Measurements from ENCODE around the gene HP. TPM values are rescaled to one million over a fixed set of nuclear protein-coding genes. Genes with fewer than 3 reads are reported as not detected.
"Not testable (repeated sequence)": the region's sequence is repeated elsewhere in the genome, so short reads cannot be mapped to it uniquely, and the experiment has no call there.

Gene HP
- total RNA-seq, 1 donor from 2014 or later, result 66.8 TPM

DNA sequence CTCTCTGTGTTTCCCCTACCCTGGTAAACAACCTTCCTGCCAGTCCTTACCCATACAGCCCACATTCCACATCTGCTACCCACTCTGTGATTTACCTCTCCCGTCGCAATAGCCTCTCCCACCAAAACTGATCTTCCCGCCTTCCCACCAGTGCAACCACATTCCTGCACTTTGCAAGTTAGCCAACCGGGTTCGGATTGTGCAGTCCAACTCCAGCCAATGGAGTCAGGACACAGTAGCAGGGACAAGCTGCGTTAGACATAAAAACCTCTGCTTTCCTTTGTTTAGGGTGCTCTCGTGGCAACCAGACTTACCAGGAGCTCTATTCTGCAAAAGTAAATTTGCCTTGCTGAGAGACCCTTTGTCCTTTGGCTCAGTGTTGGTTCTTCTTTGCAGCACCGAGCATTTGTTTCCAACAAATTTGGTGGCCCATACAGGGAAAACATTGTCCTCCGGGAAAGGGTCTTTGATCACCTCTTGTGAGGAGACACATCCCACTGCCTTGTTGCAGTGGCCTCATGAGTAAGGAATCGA lies 10.1 kb downstream of the HP start:
- no peaks in the 10 kb centered on the region for H3K9me3 ChIP-seq
- intact Hi-C loops (cut with DNase I), result no loop called here
- H3K36me3 ChIP-seq, result no peaks in the 10 kb centered on the region
- no peak overlapping the region for H3K4me3 ChIP-seq
- no peaks in the 10 kb centered on the region for H3K27me3 ChIP-seq (ENCODE audit: low read depth)
- peaks cover 7% of the 10 kb centered on the region for H3K4me1 ChIP-seq
- TF ChIP-seq CTCF (IDR thresholded peaks at IDR 0.05), result no peak
- no peak overlapping the region for H3K27ac ChIP-seq
- ATAC-seq (no peak), DNase-seq (no peak)

DNA sequence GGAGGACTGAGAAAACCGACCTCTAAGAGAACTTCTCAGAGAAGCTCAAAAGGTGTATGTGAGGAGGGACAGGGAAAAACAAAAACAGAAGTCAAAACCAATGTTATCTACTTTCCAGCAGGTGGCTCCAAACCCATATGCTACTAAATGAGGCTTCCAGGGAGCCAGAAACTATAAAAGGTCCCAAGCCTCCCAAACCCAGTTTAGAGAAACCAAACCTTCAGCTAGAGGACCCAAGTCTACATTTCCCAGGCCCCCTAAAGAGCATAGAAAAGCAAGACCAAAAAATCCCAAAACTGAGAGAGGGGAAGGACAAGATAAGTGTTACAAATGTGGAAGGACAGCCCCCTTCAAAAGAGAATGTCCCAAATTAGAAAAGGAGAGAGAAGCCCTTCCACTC lies 12.4 kb downstream of the HP start:
- Histone ChIP-seq H3K9me3 (no peaks in the 10 kb centered on the region), H3K4me1 (peaks cover 7% of the 10 kb centered on the region), H3K36me3 (no peaks in the 10 kb centered on the region), H3K4me3 (no peak overlapping the region), H3K27me3 (ENCODE audit: low read depth) (no peaks in the 10 kb centered on the region), H3K27ac (no peak overlapping the region)
- DNase-seq (no peak), ATAC-seq (peak in 1 of 2 donors; percentile 69)
- intact Hi-C loops (cut with DNase I), result no loop called here
- peak; percentile 57 for TF ChIP-seq CTCF (IDR thresholded peaks at IDR 0.05)

DNA sequence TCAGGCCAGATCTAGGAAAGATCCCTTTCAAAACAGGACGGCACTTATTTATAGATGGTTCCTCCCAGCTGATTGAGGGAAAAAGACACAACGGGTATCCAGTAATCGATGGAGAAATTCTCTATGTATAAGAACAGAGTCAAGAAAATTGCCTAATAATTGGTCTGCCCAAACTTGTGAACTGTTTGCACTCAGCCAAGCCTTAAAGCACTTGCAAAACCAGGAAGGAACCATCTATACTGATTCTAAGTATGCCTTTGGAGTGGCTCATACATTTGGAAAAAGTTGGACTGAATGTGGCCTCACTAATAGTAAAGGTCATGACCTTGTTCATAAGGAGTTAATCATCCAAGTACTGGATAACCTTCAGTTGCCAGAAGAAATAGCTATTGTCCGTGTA lies 14.6 kb downstream of the HP start:
- peak in 1 of 2 donors; percentile 57 for ATAC-seq
- intact Hi-C loops (cut with DNase I), result no loop called here
- Histone ChIP-seq H3K4me3 (no peak overlapping the region), H3K36me3 (no peaks in the 10 kb centered on the region), H3K27me3 (ENCODE audit: low read depth) (no peaks in the 10 kb centered on the region), H3K4me1 (peaks cover 7% of the 10 kb centered on the region), H3K27ac (no peak overlapping the region), H3K9me3 (no peaks in the 10 kb centered on the region)
- no peak for DNase-seq
- TF ChIP-seq CTCF (IDR thresholded peaks at IDR 0.05), result no peak

DNA sequence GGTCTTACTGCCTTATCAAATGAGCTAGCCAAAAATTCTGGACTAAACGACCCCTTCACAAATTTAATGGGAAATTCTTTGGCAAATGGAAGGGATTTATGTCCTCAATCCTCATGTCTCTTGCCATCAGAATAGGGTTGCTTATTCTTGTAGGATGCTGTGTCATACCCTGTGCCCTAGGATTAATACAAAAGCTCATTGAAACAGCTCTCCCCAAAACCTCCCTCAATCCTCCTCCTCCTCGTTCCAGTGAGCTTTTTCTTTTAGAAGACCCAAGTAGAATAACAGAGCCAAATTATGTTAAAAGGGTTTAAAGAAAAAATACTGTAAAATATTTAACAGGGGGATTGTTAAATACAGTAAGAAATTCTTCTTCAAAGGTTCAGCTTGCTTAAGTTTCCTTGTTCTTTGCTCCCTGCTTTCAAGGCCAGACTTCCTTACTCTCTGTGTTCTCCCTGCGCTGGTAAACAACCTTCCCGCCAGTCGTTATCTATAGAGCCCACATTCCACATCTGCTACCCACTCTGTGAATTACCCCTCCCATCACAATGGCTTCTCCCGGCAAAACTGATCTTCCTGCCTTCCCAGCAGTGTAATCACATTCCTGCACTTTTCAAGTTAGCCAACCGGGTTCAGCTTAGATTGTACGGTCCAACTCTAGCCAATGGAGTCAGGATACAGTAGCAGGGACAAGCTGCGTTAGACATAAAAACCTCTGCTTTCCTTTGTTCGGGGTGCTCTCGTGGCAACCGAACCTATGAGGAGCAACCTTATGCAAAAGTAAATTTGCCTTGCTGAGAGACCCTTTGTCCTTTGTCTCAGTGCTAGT lies 18.4 kb downstream of the HP start:
- intact Hi-C loops (cut with DNase I), result no loop called here
- H3K9me3 ChIP-seq, result no peaks in the 10 kb centered on the region
- H3K27ac ChIP-seq, result peak overlapping the region; percentile 67
- no peak for DNase-seq
- H3K27me3 ChIP-seq (ENCODE audit: low read depth), result no peaks in the 10 kb centered on the region
- peaks cover 7% of the 10 kb centered on the region for H3K4me1 ChIP-seq
- H3K36me3 ChIP-seq, result peaks cover 3% of the 10 kb centered on the region
- TF ChIP-seq CTCF (IDR thresholded peaks at IDR 0.05), result no peak
- H3K4me3 ChIP-seq, result no peak overlapping the region
- ATAC-seq, result peak; percentile 25 to 40

DNA sequence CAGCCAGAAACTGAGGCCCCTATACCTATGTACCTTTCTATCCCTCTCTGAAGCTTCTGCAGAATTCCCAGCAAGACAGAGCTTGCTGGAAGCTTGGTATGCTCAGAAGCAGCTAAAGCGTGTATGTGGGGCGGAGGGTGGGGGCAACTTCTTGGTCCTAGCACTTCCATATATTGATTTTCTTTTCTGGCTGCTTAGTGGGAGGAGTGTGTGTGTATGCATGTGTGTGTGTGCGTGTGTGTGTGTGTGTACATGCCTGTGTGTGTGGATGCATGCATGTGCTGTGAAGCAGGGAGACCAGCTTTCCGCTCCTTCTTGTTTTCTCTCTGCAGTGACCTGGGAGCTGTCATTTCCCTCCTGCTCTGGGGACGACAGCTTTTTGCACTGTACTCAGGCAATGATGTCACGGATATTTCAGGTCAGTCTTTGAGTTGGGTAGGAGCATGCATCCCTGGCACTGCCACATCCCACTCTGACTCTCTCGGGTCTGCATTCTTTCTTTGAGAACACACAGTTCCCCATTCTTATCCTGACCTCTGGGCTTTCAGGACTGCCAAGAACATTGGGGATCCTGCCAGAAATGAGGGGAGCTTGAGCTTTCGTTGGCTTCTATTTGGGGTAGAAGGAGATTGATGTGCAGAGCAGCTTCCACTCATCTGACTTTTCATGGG lies 19.4 kb downstream of the HP start:
- Histone ChIP-seq H3K36me3 (peaks cover 3% of the 10 kb centered on the region), H3K4me3 (no peak overlapping the region), H3K27ac (peak overlapping the region; percentile 28), H3K9me3 (no peaks in the 10 kb centered on the region), H3K4me1 (peaks cover 4% of the 10 kb centered on the region), H3K27me3 (ENCODE audit: low read depth) (no peaks in the 10 kb centered on the region)
- no peak for TF ChIP-seq CTCF (IDR thresholded peaks at IDR 0.05)
- intact Hi-C loops (cut with DNase I), result no loop called here
- ATAC-seq (peak; percentile 47 to 66), DNase-seq (no peak)

DNA sequence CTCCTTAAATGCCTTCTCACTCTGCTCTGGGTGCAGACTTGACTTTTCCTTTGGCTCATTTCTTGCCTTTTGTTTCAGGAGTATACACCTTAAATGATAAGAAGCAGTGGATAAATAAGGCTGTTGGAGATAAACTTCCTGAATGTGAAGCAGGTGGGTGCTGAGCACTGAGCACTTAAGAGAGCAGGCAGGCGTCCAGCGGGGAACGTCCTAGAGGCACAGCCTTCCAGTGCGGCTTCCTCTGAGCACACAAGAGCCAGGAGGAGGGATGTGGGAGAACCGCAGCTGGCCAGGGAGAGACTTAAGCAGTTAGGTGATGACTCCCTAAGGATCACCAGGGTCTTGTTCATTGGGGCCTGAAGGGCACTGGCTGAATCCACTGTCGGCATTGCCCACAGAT lies 20.8 kb downstream of the HP start:
- H3K4me3 ChIP-seq; H3K27me3 ChIP-seq (ENCODE audit: low read depth); DNase-seq; intact Hi-C loops (cut with DNase I); H3K9me3 ChIP-seq; H3K36me3 ChIP-seq; H3K4me1 ChIP-seq; H3K27ac ChIP-seq: not testable (repeated sequence)
- peak; percentile 34 to 70 for ATAC-seq

- H3K27me3 ChIP-seq (ENCODE audit: low read depth); DNase-seq; intact Hi-C loops (cut with DNase I); H3K9me3 ChIP-seq; ATAC-seq; H3K36me3 ChIP-seq; H3K4me3 ChIP-seq; H3K4me1 ChIP-seq; H3K27ac ChIP-seq: not testable (repeated sequence)
Observed at GRCh38 chr16:72076991-72077706, 22.8 kb downstream of the HP start.
